Stimulated activated CD4-positive, alpha-beta T cell treated with anti-CD3 and anti-CD28 coated beads, Interleukin-1b, Interleukin-23, amount 100 ng/mL, for 48 hours (primary cell): ENCODE results near the gene UPK1B.
"Not testable (repeated sequence)": the region's sequence is repeated elsewhere in the genome, so short reads cannot be mapped to it uniquely, and the experiment has no call there.

Experiments used
- DNase-seq: peaks from one replicate; pipeline ENCODE4 v3.0.0-alpha.2; 2020

The UPK1B gene

GRCh38 chr3:119173325-119173724, at the start of gene UPK1B:
TSS of gene UPK1B (plus strand) at chr3:119173598. CDS start at chr3:119186742, 13,144 bp downstream.
- no peak for DNase-seq

- DNase-seq: no peak
These were observed 48.1 kb upstream of the UPK1B start for GRCh38 chr3:119125342-119125741.

GRCh38 chr3:119125742-119126504, 47.5 kb upstream of the UPK1B start:
- no peak for DNase-seq

GRCh38 chr3:119130291-119130690, 43.1 kb upstream of the UPK1B start:
- not testable (repeated sequence) for DNase-seq

DNA sequence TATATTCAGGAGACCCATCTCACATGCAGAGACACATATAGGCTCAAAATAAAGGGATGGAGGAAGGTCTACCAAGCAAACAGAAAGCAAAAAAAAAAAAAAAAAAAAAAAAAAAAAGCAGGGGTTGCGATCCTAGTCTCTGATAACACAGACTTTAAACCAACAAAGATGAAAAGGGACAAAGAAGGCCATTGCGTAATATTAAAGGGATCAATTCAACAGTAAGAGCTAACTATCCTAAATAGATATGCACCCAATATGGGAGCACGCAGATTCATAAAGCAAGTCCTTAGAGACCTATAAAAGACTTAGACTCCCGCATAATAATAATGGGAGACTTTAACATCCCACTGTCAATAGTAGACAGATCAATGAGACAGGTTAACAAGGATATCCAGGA, 41.1 kb upstream of the UPK1B start:
- not testable (repeated sequence) for DNase-seq

GRCh38 chr3:119139360-119139759, 34.0 kb upstream of the UPK1B start:
- DNase-seq: not testable (repeated sequence)

- DNase-seq: no peak
These were observed 32.9 kb upstream of the UPK1B start for GRCh38 chr3:119140466-119140865.

GRCh38 chr3:119145128-119145499, 28.3 kb upstream of the UPK1B start:
- no peak for DNase-seq

DNA sequence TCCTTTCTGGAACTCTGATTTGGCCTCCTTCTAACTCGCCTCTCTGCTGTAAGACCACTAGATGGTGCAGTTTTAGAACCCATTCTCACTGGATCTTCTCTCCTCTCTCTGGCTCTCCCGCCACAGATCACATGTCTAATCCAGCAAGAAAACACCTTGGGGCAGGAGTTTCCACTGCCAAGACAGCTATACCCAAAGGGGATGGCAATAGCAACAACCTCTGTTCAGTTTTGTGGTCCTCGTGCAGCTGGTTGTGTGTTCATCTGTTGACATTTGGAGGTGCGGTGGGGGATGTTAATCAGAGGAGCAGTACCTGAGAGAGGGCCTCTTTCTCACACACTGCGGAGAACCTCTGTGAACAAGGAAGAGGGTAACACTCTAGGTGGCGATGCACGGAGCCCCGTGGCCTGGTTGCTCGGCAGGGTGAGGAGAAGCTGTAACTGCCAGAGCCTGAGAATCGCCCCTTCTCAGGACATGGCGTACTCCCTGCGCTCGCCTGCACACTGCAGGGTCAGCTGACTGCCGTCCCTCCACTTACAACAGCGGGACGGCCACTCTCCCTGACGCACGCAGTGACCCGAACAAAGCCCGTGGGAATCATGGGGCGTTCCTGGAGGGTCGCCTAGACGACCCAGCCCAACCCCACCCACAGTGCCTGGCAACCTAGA, 27.8 kb upstream of the UPK1B start, which contains the start of gene TEX55:
TEX55 (plus strand) TSS at position 666 of the 668 bp plus-strand sequence. CDS start 25 bp downstream, outside the sequence.
- no peak for DNase-seq

DNA sequence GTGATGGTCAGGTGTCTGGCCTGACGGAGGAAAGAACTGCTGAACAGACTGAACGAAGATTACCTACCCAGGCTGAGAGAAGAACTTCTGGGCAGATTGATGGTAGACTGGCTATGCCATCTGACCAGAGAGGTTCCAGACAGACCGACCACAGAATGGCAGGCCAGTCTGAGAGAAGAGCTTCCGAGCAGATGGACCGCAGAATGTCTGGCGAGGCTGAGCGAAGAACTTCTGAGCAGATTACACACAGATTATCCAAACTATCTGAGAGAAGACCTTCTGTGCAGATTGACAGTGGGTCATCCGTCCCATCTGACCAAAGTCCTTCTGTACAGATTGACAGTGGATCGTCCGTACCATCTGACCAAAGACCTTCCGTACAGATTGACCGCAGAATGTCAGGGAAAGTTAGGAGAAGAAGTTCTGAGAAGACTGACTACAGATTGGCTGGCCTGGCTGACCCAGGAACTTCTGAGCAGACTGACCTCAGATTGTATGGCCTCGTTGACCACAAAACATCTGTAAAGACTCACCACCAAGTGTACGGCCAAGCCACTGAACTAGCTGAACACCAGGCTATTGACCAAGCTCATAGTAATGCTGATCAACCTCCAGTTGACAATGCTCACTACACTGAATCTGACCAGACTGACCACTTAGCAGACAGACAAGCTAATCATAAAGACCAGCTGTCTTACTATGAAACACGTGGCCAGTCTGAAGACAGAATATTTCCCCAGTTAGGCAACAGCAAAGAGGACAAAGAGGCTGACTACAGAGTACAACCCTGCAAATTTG, 26.6 kb upstream of the UPK1B start:
- no peak for DNase-seq

DNA sequence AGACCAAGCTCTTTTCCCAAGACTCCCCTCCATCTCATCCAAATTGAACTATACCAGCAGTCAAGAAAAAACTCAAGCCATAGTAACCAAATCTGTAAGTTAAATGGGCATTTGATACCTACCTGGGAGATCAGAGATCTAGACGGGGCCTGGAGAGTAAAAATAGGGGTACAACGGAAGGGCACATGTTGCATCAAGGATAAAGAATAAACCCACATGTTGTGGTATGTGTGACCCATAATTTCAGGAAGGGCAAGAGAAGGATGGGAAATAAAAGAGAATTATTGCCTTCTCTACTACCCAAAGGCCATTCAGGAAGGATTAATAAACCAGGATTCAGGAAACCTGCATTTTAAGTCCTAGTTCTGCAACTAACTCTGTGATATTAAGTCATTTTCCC, 25.9 kb upstream of the UPK1B start:
- DNase-seq: no peak

- DNase-seq: no peak
These were observed 24.8 kb upstream of the UPK1B start for GRCh38 chr3:119148493-119149180.

- no peak for DNase-seq
These were observed 23.9 kb upstream of the UPK1B start for GRCh38 chr3:119149484-119149883.

DNA sequence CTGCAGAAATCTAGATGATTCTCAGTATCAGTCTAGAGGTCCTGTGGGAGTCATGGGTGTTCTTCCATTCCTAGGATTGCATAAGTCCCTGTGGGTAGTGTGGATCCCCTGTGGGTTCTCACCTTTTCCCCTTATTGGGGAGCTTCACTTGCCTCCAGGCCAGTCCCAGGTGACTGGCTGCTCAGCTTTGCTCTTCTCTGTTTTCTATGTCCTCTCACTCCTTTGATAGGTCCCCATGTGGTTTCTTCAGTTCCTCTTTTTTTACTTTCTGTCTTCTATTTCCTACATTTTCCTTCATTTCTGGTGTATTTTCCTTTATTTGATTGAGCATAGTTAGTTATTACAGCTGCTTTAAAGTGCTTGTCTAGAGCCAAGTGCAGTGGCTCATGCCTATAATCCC, 16.5 kb upstream of the UPK1B start:
- DNase-seq: no peak

DNA sequence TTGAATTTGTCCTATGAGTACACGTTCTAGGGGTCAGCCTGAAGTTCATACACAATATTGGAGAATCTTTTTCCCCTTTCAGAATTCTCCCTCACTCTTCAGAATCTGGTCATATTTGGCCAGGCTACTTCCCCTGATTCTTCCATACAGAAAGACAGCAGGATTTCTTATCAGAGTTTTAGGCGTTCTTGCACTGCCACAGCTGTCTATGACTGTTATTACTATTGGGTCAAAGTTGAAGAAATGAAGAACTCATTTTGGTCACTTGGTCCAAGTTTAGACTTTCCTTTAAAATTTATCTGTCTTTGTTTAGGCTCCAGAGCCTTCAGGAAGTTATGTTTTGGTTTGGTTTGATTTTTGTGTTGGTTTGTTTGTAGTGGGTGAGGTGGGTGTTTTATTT, 15.4 kb upstream of the UPK1B start:
- no peak for DNase-seq

GRCh38 chr3:119160361-119160760, 13.0 kb upstream of the UPK1B start:
- no peak for DNase-seq

- no peak for DNase-seq
These were observed 12.6 kb upstream of the UPK1B start for GRCh38 chr3:119160815-119161214.

DNA sequence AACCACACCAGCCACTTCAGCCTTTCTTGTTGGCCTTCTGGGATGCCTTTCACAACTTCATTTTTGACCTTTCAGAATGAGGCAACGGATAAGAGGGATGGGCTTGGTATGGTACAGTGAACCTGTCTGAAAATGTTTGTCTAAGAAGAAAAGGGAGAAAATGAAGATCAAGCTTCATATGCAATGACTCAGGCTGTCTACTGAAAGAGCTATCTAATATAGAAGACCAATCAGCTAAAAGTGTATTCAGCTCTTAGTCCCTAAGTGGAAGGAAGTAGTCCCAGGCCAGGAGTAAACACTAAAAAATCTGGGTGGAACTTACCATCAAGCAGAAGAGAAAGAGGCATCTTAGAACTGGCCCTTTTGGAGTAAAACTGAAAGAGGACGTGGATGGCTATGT, 12.2 kb upstream of the UPK1B start:
- no peak for DNase-seq

- not testable (repeated sequence) for DNase-seq
These were observed 8.7 kb upstream of the UPK1B start for GRCh38 chr3:119164745-119165144.

DNA sequence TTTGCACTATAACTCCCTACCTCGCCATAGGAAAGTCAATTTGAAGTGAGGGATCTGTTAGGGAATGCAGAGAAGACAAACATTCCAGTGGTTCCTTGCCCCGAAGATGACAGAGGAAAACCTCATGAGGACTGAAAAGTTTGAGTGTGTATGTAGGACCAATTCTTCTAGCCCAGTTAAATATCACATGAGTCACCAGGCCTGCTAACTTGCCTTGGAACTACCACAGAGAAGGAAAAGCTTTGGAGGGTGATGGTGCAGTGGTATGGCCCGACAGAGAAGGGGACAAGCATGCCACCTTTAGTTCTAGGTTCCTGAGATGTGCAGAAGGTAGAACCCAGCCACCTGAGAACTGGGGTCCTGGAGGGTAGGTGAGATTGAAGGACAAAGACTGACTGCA, 2.6 kb upstream of the UPK1B start:
- DNase-seq: no peak

DNA sequence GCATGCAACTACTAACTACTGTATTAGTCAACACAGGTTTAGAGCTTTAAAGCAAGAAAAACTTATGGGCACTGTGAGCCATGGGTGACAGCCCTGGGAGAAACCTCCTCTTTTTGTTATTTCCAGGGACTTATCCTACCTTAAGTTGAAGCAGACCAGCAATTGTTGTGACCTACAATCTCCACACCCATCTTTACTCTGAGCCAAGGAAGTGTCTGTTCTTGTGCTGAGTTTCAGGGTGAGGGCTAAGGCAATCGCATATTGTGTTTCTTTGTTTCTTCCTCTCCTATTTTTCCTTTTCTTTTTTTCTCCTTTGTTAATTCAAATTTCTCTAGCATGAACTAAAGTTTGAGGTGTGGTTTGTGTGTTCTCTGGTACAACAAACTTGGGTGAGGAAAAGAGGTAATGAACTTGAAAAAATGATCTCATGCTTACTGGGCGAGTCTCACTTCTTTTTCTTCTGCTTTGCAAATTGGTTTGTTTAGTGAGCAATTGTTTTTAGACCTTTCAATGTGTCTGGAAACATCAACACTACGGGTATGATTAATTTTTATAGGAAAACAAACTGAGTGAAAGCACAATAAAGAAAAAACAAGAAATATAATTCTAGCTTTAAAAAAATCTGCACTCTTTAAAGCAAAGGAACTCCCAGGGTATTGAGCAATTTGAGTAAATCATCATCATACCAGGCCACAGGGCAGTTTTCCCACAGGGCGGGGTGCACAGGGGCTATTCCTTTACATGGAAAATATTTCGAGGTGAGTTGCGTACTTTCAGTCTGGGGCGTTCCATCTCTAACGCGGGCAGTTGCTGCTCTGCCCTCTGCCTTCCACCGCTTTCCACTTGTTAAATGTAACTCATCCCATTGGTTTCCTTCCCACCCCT, 2.7 kb downstream of the UPK1B start:
- DNase-seq: no peak

- no peak for DNase-seq
These were observed 3.4 kb downstream of the UPK1B start for GRCh38 chr3:119176778-119177177.
